T-helper 1 cell treated with Interleukin-12 subunit alpha and Interleukin-12 subunit beta and Interleukin-4 antibody, amounts not matched to agents 30 ng/mL and 1 ng/mL, for 36 hours (primary cell): ENCODE results near the gene EMP2. TPM values are rescaled to one million over a fixed set of nuclear protein-coding genes. Genes with fewer than 3 reads are reported as not detected.

Source experiments
- intact Hi-C: fragments of 100-400 bp; cut with micrococcal nuclease; formaldehyde crosslinking; loops from one replicate; pipeline ENCODE4 v1.15.1; 2024
- total RNA-seq: library from RNA; stranded (reverse); gene quantifications from 2 replicates; pipeline ENCODE4 v1.2.3, GENCODE V29; 2022

EMP2 gene
- total RNA-seq, 1 donor from 2014 or later: not detected

- intact Hi-C loops: loop anchor here (1.0 kb wide), 2 partner anchors 216 to 397 kb away; no protein-coding TSS in a partner anchor
Measured at GRCh38 chr16:10521681-10522274, 58.6 kb downstream of the EMP2 start.

DNA sequence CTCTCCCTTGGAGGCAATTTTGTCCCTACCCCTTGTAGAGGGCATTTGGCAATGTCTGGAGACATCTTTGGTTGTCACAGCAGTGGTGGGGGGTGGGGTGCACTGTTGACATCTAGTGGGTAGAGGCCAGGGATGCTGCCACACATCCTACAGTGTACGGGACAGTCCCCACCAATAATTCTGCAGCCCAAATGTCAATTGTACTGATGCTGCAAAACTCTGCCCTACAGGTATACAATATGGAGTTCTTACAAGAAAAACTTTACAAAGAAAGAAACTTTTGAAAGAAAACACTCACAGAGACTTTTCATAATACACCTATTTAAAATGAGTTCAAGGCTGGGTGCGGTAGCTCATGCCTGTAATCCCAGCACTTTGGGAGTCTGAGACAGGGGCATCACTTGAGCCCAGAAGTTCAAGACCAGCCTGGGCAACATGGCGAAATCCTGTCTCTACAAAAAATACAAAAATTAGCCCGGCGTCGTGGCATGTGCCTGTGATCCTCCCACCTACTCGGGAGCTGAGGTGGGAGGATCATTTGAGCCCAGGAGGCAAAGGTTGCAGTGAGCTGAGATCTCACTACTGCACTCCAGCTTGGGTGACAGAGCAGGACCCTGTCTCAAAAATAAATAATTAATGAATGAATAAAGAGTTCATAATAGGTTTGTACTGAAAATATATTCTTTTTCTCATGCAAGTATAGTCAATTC is 59.4 kb downstream of the EMP2 start:
- intact Hi-C loops: loop anchor here (1.0 kb wide), 2 partner anchors 216 to 397 kb away; no protein-coding TSS in a partner anchor

DNA sequence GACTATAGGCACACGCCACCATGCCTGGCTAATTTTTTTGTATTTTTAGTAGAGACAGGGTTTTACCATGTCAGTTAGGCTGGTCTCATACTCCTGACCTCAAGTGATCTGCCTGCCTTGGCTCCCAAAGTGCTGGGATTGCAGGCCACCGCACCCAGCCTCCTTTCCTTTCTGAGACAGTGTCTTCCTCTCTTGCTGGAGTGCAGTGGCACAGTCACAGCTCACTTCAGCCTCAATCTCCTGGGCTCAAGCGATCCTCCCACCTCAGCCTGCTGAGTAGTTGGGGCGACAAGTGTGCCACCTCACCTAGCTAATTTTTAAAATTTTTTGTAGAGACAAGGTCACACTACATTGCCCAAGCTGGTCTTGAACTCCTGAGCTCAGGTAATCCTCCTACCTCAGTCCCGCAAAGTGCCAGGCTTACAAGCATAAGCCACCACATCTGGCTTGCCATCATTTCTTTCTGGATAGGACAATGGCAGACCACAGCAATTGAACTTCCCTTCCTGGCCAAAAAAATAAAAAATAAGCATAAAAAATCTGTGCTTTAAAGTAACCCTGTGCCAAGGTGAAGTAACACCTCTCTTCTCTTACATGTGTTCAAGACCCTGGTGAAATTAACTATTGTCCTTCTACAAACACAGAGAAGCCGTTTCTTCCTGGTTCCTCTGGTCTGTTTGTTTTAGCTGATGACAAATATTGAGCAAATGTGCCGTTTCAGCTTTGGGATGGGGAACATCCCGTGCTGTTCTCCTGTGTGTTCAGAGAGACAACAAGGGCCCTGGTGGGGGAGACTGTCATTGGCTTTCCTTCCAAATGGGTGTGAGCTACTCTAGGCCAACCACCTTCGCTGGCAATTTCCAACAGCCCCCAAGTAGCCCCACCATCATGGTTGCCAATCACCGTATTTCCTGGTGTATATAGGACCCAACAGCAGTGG is 60.2 kb downstream of the EMP2 start:
- intact Hi-C loops: no loop called here

- intact Hi-C loops: no loop called here
Measured at GRCh38 chr16:10519297-10519696, 61.1 kb downstream of the EMP2 start.

GRCh38 chr16:10518479-10519041 is 61.8 kb downstream of the EMP2 start:
- intact Hi-C loops: no loop called here

DNA sequence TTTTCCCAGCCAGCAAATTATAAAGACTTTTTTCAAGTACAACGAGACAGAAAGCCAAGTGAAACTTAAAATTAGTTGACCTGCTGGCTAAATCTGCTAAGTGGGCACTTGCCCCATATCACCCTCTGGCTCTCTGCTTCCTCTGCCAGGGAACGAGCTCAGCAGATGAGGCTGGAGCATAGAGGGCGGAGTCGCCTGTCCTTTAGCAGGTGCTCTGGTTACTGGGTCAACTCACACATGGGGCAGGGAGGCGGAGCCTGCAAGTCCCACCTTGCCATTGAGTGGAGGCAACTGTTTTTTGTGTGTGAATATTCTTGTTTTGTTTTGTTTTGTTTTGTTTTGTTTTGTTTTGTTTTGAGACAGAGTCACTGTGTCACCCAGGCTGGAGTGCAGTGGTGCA is 62.5 kb downstream of the EMP2 start:
- intact Hi-C loops: no loop called here

DNA sequence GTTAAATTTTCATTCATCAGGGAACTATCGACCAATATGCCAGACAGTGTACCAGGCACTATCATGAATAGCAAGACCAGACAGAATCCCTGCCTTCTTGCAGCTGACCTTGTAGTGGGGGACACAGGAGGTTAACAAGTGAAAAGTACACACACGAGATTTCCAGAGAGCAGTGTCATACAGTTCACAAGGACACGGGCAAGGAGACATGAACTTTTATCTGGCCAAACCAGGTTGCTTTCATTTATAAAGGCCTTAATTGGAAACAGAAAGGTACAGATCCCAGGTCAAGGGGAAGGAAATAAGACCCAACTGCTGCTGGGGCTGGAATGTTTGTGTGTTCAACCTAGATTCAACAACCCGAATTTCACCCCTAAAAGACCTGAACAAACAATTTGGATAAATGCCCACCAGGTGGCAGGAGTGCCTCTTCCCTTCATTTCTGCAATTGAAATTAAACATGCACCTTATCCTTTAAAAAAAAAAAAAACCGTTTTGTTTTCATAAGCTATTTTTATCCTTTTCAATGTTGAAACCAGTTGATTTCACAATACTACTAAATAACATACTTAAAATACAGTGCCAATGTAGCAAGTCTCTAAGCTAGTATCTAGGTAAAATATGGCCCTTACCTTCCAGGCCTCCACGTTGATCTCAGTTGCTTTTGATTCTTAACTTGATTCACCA is 65.9 kb downstream of the EMP2 start:
- intact Hi-C loops: loop anchor here (1.0 to 5.0 kb wide), 3 partner anchors 203 to 404 kb away; no protein-coding TSS in a partner anchor

- intact Hi-C loops: loop anchor here (5.0 kb wide), 1 partner anchor 205 kb away; no protein-coding TSS in a partner anchor
Measured at GRCh38 chr16:10511829-10512228, 68.6 kb downstream of the EMP2 start.

DNA sequence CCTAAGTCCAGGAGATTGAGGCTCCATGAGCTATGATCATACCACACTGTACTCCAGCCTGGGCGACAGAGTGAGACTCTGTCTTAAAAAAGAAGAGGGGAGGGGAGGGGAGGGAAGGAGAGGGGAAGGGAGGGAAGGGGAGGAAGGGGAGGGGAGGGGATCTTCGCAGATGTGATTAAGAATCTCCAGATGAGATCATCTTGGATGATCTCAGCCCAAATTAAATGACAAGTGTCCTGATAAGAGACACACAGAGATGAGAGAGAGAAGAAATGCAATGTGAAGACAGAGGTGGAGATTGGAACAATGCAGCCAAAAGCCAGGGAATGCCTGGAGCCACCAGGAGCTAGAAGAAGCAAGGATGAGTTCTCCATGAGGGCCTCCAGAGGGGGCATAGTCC is 70.1 kb downstream of the EMP2 start:
- intact Hi-C loops: loop anchor here (5.0 kb wide), 1 partner anchor 207 kb away; no protein-coding TSS in a partner anchor

GRCh38 chr16:10509534-10510025 is 70.8 kb downstream of the EMP2 start:
- intact Hi-C loops: loop anchor here (1.0 to 5.0 kb wide), 5 partner anchors 195 to 1942 kb away; no protein-coding TSS in a partner anchor

DNA sequence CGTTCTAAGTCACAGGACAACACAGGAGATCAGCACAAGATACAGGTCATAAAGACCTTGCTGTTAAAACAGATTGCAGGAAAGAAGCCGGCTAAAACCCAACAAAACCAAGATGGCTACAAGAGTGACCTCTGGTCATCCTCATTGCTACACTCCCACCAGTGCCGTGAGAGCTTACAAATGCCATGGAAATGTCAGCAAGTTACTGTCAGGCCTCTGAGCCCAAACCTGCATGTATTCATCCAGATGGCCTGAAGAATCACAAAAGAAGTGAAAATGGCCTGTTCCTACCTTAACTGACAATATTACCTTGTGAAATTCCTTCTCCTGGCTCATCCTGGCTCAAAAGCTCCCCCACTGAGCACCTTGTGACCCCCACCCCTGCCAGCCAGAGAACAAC is 75.1 kb downstream of the EMP2 start:
- intact Hi-C loops: loop anchor here (5.0 kb wide), 1 partner anchor 367 kb away; no protein-coding TSS in a partner anchor

GRCh38 chr16:10504404-10504885 is 76.0 kb downstream of the EMP2 start:
- intact Hi-C loops: no loop called here

GRCh38 chr16:10502776-10503175 is 77.6 kb downstream of the EMP2 start:
- intact Hi-C loops: no loop called here

- intact Hi-C loops: no loop called here
Measured at GRCh38 chr16:10501016-10501607, 79.3 kb downstream of the EMP2 start.

- intact Hi-C loops: no loop called here
Measured at GRCh38 chr16:10500582-10500981, 79.8 kb downstream of the EMP2 start.

DNA sequence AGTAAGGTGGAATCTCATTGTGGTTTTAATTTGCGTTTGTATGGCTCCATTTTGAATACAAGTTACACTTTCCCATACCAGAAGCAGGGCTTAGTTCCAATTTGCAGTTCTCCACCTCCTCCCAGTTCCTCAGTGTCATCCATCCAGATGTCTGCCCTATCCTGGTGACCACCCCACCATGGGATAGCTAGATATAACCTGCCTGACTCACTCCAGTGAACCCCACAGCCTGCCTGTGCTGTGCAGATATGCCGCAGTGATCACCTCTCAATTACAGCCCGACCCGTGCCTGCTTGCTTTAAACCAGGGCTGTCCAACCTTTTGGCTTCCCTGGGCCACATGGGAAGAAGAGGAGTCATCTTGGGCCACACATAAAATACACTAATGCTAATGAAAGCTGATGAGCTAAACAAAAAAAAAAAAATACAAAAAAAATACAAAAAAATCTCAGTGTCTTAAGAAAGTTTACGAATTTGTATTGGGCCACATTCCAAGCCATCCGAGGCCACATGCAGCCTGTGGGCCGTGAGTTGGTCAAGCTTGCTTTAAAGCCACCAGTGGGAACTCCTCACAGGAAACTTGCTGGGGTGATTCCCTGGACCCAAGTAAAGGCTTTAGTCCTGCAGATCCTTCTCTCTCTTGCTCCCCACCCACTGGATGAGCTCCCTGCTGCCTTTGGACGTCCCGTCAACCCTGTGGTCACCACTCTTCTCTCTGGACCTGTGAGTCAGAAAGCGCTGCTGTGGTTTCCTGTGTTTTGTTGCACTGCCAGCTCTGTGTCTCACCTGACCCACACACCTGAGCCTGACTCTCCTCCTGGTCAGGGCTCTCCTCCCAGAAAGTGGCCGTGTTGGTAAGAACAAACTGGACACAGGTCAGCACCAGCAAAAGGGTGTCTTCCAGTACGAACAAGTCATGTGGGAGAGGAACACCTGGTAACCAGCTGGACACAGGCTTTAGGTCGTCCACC is 83.0 kb downstream of the EMP2 start:
- intact Hi-C loops: loop anchor here (5.0 kb wide), 1 partner anchor 110 kb away; the partner anchor contains the start of gene ATF7IP2

DNA sequence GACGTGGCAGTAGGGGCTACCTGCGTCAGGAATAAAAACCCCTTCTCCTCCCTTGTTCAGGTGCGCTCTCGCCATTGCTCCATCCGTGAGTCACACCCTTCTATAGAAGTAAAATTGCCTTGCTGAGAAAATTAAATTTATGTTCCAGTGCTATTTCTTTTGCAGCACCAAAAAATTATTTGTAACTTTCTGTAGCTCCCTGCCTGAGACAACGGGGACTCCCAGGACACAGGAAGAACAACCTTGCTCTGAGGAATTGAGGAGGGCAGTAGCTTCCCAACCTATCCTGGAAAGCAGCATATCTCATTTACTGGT is 85.4 kb downstream of the EMP2 start:
- intact Hi-C loops: loop anchor here (5.0 kb wide), 1 partner anchor 108 kb away; the partner anchor contains the start of gene ATF7IP2

DNA sequence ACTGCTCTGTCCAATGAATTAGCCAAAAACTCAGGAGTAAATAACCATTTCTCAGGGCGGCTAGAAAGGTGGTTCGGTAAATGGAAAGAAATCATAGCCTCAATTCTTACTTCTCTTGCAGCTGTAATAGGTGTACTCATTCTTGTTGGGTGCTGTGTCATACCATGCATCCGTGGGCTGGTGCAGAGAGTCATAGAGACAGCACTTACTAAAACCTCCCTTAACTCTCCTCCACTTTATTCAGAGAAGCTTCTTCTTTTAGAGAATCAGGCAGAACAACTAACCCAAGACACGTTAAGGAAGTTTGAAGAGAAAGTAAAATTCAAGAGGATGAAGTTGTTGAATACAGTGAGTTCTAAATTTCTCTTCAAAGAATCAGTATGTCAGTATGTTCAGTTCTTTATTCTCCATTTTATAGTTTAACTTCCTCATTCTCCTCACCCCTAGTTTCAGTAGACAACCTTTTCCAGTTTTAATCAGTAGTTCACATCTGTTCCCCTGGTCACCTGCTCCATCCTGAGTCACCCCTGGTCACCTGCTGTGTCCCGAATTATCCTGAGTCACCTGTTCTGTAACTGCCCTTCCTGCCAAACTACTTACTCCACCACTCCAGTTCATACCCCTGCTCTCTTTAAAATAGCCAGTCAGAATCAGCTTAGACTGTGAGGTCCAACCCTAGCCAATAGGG is 85.9 kb downstream of the EMP2 start:
- intact Hi-C loops: loop anchor here (5.0 kb wide), 1 partner anchor 107 kb away; the partner anchor contains the start of gene ATF7IP2
